HG03520 (cell line): ENCODE measurements around the gene FRMPD4.

Experiments used
- ATAC-seq: cut with Tn5 transposase; IDR thresholded peaks from one replicate; pipeline ENCODE4 v1.9.1; 2021; ENCODE audit warnings: mild to moderate bottlenecking, moderate library complexity; ENCODE audit not compliant: unreplicated experiment

The FRMPD4 gene

DNA sequence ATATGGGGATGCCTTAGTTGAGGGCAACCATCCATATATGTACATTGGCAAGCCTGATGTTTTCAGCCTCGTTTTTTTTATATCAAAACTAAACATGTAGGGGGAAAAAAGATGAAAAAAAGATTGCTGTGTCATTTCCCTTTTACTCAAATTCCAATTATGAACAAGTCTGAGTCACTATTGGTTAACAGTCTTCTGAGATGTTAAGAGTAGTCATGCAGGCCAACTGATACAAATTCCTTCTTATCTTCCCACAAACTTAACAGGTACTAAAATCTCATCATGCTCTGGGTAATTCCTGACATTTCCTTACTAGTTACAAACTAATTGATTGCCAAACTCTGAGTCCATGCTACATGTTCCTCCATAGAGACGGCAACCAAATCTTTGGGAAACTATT, 222.1 kb downstream of the FRMPD4 start:
- ATAC-seq, result no peak

GRCh38 chrX:12360986-12361598, 222.8 kb downstream of the FRMPD4 start:
- no peak for ATAC-seq

GRCh38 chrX:12363216-12363615, 224.9 kb downstream of the FRMPD4 start:
- no peak for ATAC-seq

GRCh38 chrX:12366440-12366839, 228.2 kb downstream of the FRMPD4 start:
- ATAC-seq, result no peak

DNA sequence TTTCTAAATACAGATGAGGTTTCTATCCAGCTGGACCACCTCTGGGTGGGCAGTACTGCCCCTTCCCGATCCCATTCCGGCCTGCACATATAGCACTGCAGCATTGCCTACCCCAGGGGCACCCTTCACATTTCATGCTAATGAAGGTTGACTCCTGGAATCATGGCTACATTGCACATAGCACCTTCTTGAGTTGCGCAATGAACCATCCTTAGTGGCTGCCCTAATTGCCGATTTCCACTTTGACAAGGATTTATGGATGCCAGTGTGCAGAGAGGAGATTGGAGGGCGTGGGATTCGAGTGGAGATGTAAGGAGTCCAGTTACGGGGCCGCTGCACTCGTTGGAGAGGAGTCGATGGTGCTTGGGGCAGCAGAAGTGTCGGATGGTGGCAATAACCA, 229.0 kb downstream of the FRMPD4 start:
- ATAC-seq, result no peak

DNA sequence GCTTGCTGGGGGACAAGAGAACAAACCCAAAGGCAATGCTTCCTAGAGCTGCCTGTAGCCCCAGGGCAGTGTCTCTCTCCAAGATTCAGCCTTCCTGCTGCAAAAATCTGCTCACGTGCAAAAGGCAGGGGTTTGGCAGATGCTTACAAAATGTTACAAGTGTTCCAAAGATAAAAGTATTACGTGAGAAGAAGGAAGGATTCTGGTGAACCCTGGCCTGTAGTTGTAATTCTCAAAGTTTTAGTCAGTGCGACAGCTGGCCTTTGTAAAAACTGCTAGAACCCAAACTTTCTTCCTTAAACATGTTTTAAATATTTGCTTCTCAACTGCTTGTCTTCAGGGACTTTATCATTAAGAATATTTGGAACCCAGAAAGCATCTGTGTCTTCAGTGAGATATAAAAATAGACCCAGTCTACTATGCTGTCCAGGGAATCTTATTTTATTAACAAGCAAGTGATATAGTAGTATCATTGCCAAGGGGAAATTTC, 232.3 kb downstream of the FRMPD4 start:
- no peak for ATAC-seq

DNA sequence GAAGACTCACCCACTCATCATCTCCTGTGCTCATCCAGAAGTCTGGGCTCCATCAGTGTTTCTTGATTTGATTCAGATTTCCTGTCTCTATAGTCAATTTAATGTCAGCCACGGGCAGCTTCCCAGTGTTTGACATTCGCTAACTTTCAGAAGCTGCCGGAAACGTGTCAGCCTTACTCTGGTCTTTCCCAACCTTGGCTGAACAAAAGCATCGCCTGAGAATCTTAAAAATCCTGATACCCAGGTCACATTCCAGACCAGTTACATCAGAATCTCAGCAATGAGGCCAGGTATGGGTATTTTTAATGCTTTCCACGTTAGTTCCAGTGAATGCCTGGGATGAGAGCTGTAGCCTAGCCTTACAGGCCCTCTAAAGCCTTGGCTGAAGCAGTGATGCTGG, 233.8 kb downstream of the FRMPD4 start:
- ATAC-seq, result no peak

DNA sequence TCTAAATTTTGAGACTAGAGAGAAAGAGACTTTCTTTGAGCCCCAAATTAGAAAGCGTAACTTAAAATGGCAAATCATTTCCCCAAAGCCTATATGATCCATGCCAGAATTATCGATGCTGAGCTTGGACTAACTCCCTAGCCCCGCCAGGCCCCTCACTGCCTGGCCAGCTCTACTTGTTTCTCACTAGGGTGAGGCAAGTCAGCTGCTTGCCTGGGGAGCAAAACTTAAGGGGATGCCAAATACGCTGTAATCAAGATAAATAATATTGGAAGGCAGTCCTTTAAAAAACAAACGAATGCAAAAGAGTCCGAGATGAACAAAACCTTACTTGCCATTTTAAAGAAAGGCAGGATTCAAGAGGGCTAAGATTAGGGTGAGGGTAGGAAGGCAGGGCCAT, 236.0 kb downstream of the FRMPD4 start:
- no peak for ATAC-seq

DNA sequence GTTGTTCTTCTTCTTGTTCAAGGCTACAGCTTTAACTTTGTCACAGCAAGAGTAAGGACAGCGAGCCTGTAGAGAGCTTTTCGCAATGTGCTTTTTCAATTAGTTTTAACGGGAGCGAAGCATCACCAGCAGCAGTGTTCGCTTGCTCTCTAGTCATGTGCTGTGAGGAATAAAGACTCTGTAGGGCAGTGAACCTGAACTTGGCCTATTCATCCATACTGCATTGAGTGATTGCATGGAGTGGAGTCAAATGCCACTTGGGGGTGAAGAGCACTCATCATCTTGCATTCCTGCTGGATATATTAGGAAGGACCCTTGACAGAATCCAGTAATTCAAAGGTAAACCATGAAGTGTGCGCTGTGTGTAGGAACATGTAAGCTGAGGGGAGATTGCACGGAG, 240.0 kb downstream of the FRMPD4 start:
- no peak for ATAC-seq

DNA sequence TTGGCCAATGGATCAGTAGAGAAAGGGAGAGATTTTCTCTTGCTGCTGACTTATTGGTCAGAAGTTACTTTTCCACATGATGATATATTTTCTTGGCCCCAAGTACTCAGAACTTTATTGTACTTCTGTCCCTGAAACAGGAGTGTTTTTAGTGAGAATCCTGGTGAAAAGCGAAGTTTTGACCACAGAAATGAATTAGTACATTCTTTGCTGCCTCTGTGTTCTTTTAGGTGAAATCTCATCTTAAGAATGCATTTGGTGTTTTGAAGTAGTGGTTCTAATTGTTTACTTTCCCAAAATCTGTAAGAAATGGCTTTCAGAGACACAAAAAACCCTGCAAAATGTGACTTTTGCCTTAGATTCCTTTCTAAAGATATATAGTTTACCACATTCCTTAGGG, 240.4 kb downstream of the FRMPD4 start:
- ATAC-seq, result no peak

- ATAC-seq, result no peak
These were observed 241.4 kb downstream of the FRMPD4 start for GRCh38 chrX:12379671-12380070.

DNA sequence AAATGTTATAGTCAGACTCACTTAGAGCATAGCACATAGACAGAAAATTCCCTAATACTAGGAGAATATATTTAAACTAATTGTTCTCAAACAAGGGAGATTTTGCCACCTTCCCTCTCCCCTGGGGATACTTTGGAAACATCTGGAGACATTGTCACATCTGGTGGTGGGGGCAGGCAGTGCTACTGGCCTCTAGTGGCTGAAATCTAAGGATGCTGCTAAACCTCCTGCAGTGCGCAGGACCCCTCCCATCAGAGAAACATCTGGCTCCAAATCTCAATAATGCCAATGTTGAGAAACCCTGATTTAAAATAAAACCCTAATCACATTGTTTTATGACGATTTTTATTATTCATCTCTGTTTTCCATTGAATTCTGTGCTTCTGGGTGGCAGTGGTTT, 244.9 kb downstream of the FRMPD4 start:
- no peak for ATAC-seq

- ATAC-seq, result no peak
These were observed 252.0 kb downstream of the FRMPD4 start for GRCh38 chrX:12390301-12390700.

- ATAC-seq, result no peak
These were observed 258.3 kb downstream of the FRMPD4 start for GRCh38 chrX:12396584-12396983.

DNA sequence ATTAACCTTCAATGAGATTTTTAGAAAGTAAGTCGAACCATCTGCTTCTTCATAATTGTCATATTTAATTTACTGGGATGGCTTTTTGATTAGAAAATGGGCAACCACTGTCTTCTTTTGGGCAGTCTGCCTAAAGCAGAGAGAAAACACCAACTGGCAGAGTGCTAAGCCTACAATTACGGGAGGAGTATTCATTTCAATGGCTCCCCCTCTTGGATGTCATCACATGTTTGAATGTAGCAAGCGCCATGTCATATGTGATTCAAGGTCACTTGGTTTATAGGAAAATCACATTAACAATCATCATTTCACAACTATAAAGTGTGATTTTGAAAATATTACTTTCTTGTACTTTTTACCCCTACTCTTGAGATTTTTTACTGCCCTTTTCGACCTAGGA, 261.9 kb downstream of the FRMPD4 start:
- ATAC-seq, result no peak

DNA sequence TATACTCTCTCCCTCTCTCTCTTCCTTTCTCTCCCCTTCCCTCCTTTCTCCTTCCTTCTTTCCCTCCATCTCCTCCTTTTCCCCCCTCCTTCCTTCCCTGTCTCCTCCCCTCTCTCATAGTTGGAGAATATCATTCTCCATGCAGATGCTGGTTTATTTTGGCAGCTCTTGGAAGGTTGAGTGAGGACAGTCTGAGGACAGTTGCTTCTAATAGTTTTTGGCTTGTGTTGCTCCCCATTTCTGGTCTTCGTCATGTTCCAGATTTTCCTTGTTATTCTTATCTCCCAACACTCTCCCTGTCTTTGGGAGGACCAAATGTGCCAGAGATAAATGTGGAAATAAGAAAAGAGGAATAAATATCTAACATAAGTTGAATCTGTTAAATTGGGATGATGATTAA, 263.0 kb downstream of the FRMPD4 start:
- no peak for ATAC-seq

- no peak for ATAC-seq
These were observed 265.3 kb downstream of the FRMPD4 start for GRCh38 chrX:12403474-12404082.

- ATAC-seq, result no peak
These were observed 267.0 kb downstream of the FRMPD4 start for GRCh38 chrX:12405306-12405705.

GRCh38 chrX:12410523-12410922, 272.2 kb downstream of the FRMPD4 start:
- ATAC-seq, result no peak

- no peak for ATAC-seq
These were observed 273.6 kb downstream of the FRMPD4 start for GRCh38 chrX:12411831-12412230.

GRCh38 chrX:12412561-12412960, 274.3 kb downstream of the FRMPD4 start:
- no peak for ATAC-seq

- ATAC-seq, result no peak
These were observed 281.3 kb downstream of the FRMPD4 start for GRCh38 chrX:12419591-12419990.

- ATAC-seq, result no peak
These were observed 283.6 kb downstream of the FRMPD4 start for GRCh38 chrX:12421918-12422317.
